GM19239 (cell line): ENCODE results near the gene MUTYH.
A peak's percentile ranks its signal among the peaks of the same experiment; 100 is the strongest.
"Not testable (repeated sequence)": the region's sequence is repeated elsewhere in the genome, so short reads cannot be mapped to it uniquely, and the experiment has no call there.

Experiments used
- DNase-seq: peaks from one replicate; pipeline ENCODE4 v3.0.0; 2011; ENCODE audit warnings: low spot score; ENCODE audit not compliant: insufficient read length
- FAIRE-seq: peaks from 2 replicates; lab custom pipeline; 2011; peaks lifted over from hg19 to GRCh38; lab: Jason Lieb, UNC

The MUTYH gene

GRCh38 chr1:45339789-45340558 lies at the start of gene MUTYH, which contains the start of gene TOE1:
MUTYH (minus strand) TSS chr1:45340440; CDS start chr1:45334505, 5,935 bp downstream.
TOE1 (plus strand) TSS chr1:45340170; CDS start chr1:45340253, 83 bp downstream.
- DNase-seq = peak; percentile 83
- FAIRE-seq = peak; percentile 90

- DNase-seq (no peak), FAIRE-seq (no peak)
Observed at GRCh38 chr1:45386219-45386618, 46.0 kb upstream of the MUTYH start.

- FAIRE-seq (no peak), DNase-seq (no peak)
Observed at GRCh38 chr1:45385302-45385701, 45.1 kb upstream of the MUTYH start.

- not testable (repeated sequence) for FAIRE-seq
Observed at GRCh38 chr1:45384213-45384612, 44.0 kb upstream of the MUTYH start.

GRCh38 chr1:45383191-45383590 lies 43.0 kb upstream of the MUTYH start:
- FAIRE-seq (no peak), DNase-seq (no peak)

More at GRCh38 chr1:45384213-45384612, 44.0 kb upstream of the MUTYH start:
- not testable (repeated sequence) for DNase-seq

- FAIRE-seq = no peak
- DNase-seq = no peak
Observed at GRCh38 chr1:45381243-45381642, 41.0 kb upstream of the MUTYH start.

- DNase-seq = no peak
- no peak for FAIRE-seq
Observed at GRCh38 chr1:45380730-45381129, 40.5 kb upstream of the MUTYH start.

GRCh38 chr1:45380125-45380524 lies 39.9 kb upstream of the MUTYH start:
- DNase-seq = no peak
- FAIRE-seq = no peak

GRCh38 chr1:45379524-45379923 lies 39.3 kb upstream of the MUTYH start:
- FAIRE-seq = no peak
- no peak for DNase-seq

GRCh38 chr1:45378184-45378583 lies 37.9 kb upstream of the MUTYH start:
- DNase-seq = no peak
- FAIRE-seq = no peak

- DNase-seq (no peak), FAIRE-seq (peak; percentile 78)
Observed at GRCh38 chr1:45375104-45376090, 35.2 kb upstream of the MUTYH start.

- FAIRE-seq (peak; percentile 69), DNase-seq (no peak)
Observed at GRCh38 chr1:45373573-45373972, 33.3 kb upstream of the MUTYH start.

GRCh38 chr1:45370575-45370974 lies 30.3 kb upstream of the MUTYH start:
- FAIRE-seq (peak; percentile 85), DNase-seq (no peak)

GRCh38 chr1:45365051-45365450 lies 24.8 kb upstream of the MUTYH start:
- DNase-seq = no peak
- FAIRE-seq = peak; percentile 82

- FAIRE-seq = no peak
Observed at GRCh38 chr1:45364294-45364693, 24.1 kb upstream of the MUTYH start.

GRCh38 chr1:45360981-45361380 lies 20.7 kb upstream of the MUTYH start:
- not testable (repeated sequence) for DNase-seq, FAIRE-seq

More at GRCh38 chr1:45364294-45364693, 24.1 kb upstream of the MUTYH start:
- no peak for DNase-seq

- FAIRE-seq (peak; percentile 85), DNase-seq (no peak)
Observed at GRCh38 chr1:45359882-45360513, 19.8 kb upstream of the MUTYH start.

GRCh38 chr1:45356186-45356585 lies 15.9 kb upstream of the MUTYH start:
- FAIRE-seq (no peak), DNase-seq (no peak)

GRCh38 chr1:45355683-45356082 lies 15.4 kb upstream of the MUTYH start:
- DNase-seq (no peak), FAIRE-seq (no peak)

- DNase-seq (no peak), FAIRE-seq (no peak)
Observed at GRCh38 chr1:45354838-45355237, 14.6 kb upstream of the MUTYH start.
